GM19240 (cell line): ENCODE data around the gene ERC1.
"Not testable (repeated sequence)": the region's sequence is repeated elsewhere in the genome, so short reads cannot be mapped to it uniquely, and the experiment has no call there.

Experiments used
- DNase-seq: peaks from one replicate; pipeline ENCODE4 v3.0.0; 2011; ENCODE audit warnings: low spot score; ENCODE audit not compliant: insufficient read length

The ERC1 gene

DNA sequence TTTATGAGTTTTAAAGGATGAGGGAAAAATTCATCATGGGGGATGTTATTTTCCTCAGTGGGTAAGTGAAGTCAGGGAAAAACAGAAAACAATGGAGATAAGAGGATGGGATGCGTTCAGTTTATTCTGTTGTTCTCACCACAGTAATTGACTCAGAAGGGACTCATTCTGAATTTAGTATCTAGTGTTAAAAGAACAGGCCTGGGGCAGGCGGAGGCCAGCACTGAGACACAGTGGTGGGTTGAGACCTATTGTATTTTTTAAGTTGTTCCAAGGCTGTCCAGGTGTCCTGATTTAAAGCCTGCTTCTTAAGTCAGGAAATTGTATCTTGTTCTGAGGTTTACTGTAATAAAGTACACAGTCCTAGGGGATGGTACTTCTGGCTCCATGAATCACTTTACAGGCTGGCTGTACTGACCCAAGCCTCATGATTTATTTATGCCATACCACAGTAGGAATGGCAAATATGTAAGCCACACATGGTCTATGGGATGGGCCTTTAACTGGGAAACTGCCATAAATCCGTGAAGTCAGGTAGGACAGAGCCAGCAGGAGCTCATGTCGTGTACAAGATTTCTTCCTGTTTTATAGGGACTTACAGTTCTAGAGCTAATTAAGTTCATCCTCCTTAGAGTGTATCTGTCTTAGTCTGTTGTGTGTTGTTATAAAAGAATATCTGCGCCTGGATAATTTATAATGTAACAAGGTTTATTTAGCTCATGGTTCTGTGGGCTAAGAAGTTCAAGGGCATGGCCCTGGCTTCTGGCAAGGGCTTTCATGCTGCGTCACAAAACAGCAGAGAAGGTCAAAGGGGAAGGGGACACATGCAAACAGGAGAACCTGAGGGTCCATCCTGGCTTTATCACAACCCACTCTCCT is 359.3 kb downstream of the ERC1 start:
- DNase-seq, result no peak

DNA sequence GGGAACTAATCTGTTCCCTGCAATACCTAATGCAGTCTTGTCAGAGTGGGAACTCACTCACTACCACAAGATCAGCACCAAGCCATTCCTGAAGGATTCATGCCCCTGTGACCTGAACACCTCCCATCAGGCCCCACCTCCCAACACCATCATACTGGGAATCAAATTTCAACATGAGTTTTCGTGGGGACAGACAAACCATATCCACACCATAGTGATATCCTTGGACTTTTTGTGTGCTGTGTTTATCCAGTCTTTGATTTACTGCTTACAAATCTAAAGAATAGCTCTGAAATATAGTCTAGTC is 359.9 kb downstream of the ERC1 start:
- no peak for DNase-seq

DNA sequence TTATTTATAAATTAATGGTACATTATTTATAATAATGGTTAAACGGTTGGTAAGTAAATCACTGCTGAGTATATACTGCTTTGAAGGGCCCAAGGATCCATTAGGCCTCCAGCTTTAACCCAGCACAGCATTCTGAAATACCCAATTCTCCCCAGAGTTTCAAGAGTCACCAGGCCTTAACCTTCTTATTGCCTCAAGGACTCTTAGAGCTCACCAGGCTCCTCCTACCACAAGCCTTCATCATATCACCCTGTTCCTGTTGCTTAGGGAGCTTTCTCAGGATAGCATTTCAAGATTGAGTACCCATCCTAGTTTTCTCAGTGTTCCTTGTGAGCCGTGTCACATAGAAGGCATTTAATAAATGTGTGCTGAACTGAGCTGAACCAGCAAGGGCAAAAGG is 360.9 kb downstream of the ERC1 start:
- DNase-seq, result no peak

DNA sequence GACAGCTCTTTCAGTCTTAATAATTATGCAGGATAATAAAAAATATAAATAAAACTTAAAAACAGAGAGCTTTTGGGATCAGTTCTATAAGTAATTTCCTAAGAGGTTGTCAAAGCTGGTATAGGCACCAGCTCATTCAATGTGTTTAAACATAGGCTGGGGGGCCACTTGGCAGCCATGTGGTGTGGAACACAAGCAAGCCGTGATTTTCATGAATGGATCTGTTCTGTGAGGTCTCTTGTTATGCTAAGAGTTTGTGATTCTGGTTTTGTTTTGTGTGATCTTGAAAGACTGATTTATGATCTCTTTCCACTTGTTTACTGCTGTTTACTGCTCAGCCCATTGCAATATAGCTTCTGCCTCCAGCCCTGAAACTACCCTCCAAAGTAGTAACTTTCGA is 362.4 kb downstream of the ERC1 start:
- DNase-seq, result no peak

DNA sequence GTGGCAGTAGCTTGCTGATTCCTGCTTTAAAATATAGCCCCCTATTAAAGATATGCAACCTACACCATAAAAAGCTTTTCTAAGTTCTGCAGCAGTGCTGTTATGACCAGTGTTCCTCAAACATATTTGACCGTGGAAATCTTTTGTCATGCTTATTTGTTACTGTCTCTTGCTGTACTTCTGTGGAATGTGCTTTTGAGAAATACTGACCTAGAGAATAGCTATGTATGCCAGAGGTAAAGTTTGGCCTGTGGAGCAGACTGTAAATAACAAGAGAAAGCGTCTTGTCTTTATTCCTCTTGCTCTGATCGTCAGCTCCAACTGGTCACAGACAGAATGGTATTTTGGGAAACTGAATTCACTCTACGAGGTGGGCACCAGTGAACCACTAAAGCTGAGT is 364.4 kb downstream of the ERC1 start:
- DNase-seq, result no peak

DNA sequence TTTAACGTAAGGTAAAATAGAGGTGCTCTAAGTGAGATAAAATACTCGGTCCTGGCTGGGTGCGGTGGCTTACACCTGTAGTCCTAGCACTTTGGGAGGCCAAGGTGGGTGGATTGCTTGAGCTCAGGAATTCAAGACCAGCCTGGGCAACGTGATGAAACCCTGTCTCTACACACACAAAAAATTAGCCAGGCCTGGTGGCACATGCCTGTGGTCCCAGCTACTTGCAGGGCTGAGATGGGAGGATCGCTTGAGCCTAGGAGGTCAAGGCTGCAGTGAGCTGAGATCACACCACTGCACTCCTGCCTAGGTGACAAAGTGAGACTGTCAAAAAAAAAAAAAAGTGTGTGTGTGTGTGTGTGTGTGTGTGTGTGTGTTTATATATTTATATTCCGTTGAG is 364.8 kb downstream of the ERC1 start:
- not testable (repeated sequence) for DNase-seq

DNA sequence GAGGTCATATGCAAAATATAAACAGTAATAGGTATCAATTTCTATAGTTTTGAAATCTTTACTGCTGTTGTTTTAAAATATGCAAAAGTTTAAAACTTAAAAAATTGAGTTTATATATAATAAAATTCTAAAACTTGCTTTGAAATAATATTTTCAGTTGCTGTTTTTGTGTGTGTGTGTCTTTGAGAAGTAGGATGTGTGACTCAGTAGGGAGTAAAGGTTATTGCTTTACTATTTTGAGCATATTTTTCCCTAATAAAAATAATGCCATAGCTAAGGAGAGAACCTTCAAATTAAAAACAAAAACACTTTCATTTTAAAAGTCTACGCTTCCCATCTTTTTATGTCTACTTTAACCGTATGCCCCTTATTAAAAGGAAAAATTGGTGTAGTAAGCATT is 365.3 kb downstream of the ERC1 start:
- DNase-seq, result no peak

DNA sequence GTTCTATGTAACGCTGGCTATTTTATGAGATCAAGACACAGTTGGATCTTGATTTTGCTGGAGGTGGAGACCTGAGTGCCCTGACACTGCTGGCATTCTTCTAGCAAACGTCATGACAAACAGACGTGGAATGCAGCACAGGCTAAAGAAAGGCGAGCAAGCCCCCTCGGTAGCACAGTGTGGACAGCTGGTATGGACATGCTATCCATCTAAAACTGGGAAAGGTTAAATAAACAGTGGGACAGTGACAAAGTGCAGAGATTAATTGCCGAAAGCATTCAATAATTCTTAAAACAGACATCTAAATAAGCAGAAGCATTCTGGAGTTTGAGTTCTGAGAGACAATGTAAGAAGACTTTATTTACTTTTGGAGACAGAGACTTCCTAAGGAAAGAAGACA is 366.1 kb downstream of the ERC1 start:
- no peak for DNase-seq

DNA sequence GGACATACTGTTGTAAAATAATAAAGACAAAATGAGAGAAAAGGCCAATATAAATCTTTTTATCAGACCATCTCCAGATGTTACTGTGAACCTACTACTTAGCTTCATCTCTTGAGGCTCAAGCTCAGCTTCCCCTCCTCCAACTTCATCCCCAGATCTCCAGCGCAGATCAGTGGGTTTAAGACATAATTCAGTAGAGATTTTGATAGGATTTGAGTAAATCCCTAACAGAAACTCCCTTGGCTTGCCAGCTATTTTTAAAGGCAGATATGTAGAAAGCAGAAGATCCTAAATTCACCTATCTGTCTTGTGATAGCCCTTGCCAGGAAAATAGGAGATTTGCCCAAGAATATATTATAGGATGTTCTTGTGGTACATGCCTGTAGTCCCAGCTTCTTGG is 366.7 kb downstream of the ERC1 start:
- no peak for DNase-seq

DNA sequence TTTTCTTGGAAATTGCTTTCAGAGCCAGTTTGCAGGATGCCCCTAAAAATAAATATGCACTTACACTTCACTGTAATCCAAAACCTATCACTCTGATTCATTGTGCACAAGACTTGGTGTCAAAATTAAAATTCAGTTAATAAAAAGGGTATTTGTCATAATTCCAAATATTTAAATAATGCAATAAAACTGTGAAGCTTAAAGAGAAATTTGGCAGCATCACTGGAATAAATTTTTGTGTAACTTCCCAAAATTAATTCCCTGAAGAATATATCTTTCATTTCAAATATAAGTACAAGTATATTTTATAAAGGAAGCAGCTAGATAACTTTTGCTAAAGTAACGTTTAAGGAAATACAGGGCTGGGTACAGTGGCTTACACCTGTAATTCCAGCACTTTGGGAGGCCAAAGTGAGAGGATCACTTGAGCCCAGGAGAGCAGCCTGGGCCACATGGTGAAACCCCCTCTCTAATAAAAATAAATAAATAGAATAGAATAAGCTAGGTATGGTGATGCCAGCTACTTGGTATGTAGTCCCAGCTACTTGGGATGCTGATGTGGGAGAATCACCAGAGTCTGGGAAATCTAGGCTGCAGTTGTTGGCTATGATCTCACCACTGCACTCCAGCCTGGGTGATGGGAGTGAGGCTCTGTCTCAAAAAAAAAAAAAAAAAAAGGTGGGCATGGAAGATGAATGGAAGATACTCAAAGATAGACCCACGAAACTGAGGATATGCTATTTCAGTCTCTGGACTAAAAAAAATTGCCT is 369.6 kb downstream of the ERC1 start:
- no peak for DNase-seq

DNA sequence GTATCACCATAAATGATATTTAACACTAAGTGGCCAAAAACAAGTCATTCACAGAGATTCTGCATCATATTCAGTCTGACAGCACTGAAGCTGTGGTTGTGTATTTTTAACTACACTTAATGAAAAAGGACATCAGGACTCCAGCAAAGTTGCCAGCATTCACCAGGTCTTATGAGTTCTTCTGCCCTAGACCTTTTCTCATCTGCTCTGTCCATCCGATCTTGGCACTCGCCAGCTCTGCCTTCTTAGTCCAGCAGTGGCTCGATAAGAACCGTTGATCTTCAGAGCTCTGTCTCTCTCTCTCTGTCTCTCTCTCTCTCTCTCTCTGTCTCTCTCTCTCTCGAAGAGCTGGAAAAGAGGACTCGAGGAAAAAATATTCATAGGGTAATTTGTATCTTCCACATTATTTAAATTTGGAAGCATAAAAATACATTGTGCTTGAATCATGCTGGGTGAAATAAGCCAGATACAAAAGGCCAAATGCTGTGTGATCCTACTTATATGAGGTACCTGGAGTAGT is 371.2 kb downstream of the ERC1 start:
- no peak for DNase-seq

DNA sequence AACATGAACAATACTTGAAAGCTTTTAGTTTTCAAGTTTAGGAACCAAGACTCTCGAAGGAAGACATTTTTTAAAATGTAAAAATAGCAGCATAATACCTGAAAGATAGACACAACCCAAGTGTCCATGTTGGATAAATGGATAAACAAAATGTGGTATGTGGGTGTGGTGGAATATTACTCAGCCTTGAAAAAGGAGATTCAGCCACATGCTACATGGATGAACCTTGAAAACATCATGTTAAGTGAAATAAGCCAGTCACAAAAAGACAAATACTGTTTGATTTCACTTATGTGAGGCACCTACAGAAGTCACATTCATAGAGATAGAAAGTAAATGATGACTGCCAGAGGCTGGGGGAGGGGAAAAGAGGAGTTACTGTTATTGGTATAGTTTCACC is 374.7 kb downstream of the ERC1 start:
- no peak for DNase-seq

DNA sequence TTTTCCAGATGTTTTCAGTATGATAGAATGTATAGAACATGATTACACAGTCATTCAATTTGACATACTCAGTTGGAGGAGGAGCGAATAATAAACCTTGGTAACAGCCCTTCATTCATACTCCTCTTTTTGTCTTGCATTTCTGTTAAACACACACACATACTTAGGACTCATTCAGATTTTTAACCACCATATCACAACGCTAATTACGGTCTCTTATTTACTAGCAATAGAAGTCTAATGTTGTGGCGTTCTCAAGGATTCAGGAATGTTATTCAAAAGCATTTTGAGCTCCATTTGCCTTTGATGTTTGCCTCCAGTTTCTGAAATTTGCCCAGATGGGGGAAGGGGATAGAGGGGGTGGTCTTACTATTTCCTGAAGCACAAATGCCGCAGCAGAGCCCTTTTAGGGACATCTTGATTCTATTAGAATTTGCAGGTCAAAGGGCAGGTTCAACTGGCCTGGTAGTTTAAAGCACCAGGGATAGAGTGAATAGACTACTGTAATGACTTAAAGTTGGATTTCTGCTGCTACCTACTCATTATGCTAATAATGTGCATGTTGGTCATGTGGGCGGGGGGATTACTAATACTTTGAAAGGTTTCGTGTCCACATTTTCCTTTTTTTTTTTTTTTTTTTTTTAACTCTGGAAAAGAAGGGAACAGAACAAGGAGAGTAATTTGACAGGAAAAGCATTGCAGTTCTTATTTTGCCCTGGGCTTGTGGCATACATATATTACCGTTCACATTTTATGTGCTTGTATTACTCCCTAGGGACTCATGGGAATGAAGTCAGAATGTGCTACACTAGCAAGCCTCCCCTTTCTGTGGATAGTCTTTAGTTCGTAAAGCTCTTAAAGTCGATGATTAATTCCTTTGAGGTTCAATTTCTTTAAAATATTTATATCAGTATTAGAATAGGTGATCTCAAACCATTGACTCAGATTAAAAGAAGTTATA is 376.6 kb downstream of the ERC1 start:
- DNase-seq, result no peak

DNA sequence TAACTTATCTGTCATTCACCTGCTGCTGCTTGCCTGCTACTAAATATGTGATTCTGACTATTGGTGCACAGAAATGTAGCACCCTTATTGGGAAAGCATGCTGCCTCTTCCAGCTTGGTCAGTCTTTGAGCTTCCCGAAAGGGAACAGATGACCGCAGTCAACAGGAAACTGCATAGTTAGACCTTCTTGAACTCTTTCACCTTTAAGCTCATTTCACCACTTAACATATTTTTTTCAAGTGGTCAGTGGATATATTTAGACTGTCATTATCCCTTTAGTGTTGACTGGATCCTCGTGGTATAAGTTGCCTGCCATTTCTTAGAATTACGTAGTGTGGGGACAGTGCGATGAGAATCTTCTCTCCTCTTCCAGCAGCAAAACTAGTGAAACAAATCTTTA is 378.4 kb downstream of the ERC1 start:
- DNase-seq, result no peak

DNA sequence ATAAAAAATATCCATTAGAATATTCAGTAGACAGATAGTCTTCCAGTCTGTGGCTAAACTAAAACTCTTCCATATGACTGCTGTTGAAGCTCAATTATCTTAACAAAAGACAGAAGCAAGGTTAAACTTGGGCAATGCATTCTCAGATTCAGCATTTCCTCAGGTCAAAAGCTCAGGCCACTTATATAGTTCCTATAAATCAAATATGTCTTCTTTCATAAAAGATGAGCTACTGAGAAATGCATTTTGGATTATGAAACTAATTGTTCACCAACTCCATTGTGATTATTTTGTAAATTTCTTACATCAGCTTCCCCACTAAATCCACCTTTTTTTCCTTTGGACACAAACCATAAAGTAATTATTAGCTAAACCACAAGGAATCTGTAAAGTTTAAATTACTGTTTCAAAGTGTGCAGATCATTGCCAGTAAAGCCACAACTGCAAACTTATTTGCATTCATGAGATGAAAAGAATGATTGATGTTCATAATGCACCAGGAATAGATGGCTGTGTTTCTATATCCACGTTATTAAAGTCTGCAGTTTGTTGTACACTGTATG is 379.0 kb downstream of the ERC1 start:
- no peak for DNase-seq

DNA sequence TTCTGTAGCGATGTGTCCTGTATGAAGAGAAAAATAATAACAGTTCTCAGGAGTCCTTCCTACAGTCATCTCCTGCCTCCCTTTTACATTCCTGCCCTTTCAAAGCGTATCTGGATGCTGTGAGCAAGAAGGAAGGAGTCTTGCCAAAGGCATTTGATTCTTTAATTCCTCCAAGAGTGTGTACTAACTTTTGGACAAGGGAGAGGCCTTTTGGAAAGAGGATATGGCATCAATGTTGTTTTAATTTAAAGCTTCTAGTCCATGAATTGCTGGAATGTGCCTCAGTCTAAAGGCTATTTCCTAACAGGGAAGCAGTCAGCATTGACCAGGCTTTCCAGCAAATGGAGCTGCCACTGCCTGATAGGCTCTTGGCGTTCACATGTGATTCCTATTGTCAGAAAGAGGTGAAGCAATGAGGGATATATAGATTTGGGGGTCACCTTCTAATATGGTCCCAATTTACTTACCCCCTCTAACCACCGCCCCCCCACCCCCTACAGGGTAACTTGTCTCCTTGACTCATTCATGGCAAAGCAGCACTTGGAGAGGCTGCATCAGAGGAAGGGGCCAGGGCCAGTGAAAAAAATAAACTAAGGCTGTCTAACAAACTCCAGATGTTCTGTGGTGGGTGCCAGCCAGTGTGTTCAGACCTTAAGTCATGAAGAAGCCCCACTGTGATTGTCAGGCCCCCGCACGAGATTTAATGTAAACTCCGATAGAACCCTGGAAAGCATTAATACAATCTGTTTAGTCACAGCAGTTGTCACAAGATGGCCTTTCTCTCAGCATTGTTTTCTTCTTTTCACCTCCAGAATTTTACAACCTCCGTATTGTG is 383.1 kb downstream of the ERC1 start:
- no peak for DNase-seq

DNA sequence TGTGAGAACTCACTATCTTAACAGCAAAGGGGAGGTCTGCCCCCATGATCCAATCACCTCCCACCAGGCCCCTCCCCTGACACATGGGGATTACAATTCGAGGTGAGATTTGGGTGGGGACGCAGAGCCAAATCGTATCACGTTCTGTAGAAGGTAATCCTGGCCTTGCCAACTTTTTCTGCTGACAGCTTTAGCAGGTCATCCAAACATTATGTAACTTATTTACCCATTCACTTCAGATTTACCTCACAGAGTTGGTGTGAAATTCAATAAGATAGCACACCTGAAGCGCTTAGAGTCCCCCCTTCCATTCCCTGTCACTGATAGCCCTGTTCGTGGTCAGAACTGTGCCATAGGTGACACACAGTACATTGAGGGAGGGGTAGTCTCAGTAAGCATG is 384.3 kb downstream of the ERC1 start:
- DNase-seq, result no peak

DNA sequence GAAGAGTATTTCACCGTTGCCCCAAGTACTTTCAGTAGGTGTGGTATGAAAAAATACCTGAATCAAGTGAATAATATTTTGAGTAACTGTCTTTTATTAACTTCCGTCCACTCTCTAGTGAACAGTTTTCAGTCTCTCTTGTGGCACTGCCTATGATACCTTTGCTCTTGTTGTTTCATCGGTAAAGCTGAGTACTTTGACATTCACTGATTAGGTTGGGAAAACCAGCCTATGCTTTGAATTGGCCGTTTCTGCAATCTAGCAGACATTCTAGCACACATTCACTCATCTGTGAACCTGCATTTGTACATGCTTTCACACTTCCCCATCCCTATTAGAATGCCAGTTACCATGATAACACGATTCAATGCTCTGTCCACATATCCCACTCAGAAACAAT is 386.1 kb downstream of the ERC1 start:
- DNase-seq, result no peak

DNA sequence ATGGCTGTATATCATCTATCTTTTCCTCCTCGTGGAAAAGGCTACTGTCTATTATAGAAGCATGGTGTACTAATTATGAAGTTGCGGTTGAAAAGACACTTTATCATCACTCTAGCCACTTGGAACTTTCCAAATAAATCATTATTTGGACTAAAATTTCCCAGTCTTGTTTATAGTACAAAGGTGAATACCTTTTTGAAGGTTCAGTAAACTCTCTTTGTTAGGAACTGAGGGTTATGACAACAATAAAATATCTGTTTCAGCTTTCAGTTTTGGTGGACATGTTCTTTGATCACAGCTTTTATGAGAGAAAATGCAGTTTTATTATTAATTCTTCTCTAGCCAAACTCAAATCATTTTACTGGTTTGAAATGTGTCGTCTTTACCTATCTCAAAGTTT is 386.7 kb downstream of the ERC1 start:
- DNase-seq, result no peak

DNA sequence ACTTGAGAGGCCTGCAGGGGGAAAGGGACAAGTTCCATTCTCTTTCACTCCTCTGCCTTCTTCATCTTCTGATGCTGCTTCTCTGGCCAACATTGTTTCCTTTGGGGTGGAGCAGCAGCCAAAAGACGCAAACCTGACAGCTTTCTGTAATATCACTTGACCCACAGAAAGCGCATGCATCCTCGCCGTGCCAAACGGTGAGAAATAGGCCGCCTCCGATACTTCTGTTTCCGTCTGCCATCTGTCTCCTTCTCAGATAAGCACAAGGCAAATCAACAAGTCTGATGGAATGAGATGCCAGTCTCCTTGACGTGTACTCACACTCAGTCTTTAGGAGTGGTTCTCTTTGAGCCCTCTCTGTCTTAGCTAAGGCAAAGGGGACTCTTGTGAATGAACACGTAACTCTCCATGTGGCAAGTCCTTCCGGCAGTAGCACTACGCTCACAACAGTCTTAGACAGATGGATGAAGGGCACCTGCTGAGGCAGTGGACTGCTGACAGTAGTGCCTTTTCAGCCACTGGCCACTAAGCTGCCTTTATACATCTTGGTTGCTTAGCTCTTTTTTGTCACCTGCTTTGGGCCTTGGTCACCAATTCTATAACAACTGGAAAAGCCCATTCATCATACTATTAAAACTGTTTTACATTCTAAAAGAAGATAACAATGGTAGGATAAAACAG is 389.3 kb downstream of the ERC1 start:
- no peak for DNase-seq
